Measurements from ENCODE around the gene THY1.

THY1 gene

DNA sequence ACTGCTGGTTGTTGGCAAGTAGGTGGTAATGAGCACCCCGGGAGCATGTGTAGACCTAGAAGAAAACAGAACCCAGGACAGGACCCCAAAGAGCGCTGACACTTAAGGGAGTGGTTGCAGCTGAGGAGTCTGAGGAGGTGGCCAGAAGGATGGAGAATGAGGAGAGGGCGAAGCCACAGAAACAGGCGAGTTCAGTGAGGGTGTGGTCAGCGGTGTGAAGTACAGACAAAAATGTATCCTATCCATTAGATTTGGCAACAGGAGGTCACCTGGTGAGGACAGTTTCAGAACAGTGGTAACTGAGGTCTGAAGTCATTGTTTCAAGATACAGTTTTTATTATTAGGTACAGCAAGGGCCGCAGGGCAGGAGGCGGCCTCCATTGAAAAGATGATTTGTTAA is 8.6 kb upstream of the THY1 start:
- H3K4me1 ChIP-seq (ENCODE audit: control insufficient read depth, insufficient read depth, low read length, poor library complexity, severe bottlenecking), result no peaks in the 10 kb centered on the region
- H3K9me3 ChIP-seq (ENCODE audit: control insufficient read depth, low read length), result no peaks in the 10 kb centered on the region
- H3K36me3 ChIP-seq (ENCODE audit: control insufficient read depth, insufficient read depth, low read length), result no peaks in the 10 kb centered on the region
- H3K27me3 ChIP-seq (replicated peaks; ENCODE audit: control insufficient read depth, insufficient read depth, low read length, poor library complexity, severe bottlenecking), result no peaks in the 10 kb centered on the region
- H3K4me3 ChIP-seq (ENCODE audit: insufficient read depth, low read depth, low read length, poor library complexity, severe bottlenecking), result no peak overlapping the region
- DNase-seq, result no peak
- no peak overlapping the region for H3K27ac ChIP-seq (ENCODE audit: insufficient read depth, low read length, poor library complexity, severe bottlenecking)

DNA sequence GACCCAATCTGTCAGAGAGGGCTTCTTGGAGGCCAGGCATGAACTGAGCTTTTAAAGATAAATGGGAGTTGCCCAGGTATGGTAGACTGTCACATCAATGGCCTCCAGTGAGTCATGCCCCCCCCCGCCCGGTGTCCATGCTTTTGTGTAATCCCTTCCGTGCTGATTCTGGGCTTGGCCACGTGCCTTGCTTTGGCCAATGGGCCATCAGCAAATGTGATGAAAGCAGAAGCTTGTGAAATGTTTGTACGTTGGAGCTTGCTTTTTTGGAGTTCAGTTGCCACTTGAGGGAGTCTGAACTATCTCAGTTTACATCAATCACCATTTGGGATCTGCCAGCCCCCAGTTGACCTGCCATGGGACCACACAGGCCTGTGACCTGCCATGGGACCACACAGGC is 4.3 kb upstream of the THY1 start:
- peaks cover 15% of the 10 kb centered on the region for H3K4me1 ChIP-seq (ENCODE audit: control insufficient read depth, insufficient read depth, low read length, poor library complexity, severe bottlenecking)
- no peaks in the 10 kb centered on the region for H3K36me3 ChIP-seq (ENCODE audit: control insufficient read depth, insufficient read depth, low read length)
- no peak for DNase-seq
- no peak overlapping the region for H3K4me3 ChIP-seq (ENCODE audit: insufficient read depth, low read depth, low read length, poor library complexity, severe bottlenecking)
- H3K9me3 ChIP-seq (ENCODE audit: control insufficient read depth, low read length), result no peaks in the 10 kb centered on the region
- H3K27ac ChIP-seq (ENCODE audit: insufficient read depth, low read length, poor library complexity, severe bottlenecking), result no peak overlapping the region
- H3K27me3 ChIP-seq (replicated peaks; ENCODE audit: control insufficient read depth, insufficient read depth, low read length, poor library complexity, severe bottlenecking), result no peaks in the 10 kb centered on the region

DNA sequence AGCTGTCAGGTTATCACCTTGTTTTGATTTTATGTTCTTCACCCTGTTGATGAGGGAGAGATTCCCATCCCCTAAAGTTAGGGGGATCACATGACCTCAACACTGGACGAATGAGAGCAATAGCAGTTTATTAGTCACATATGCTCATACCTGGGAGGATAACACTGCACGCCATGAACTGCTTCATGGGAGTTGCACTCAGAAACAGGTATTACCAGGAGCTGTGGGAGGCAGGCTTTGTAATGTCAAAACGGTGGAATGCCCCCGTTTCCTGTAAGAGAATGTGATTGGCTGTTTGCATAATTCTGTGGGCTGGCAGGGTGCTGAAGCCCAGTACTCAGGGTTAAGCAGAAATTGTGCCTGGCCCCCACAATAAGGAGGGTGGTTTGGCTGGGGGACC is 3.2 kb upstream of the THY1 start:
- H3K36me3 ChIP-seq (ENCODE audit: control insufficient read depth, insufficient read depth, low read length), result no peaks in the 10 kb centered on the region
- H3K27me3 ChIP-seq (replicated peaks; ENCODE audit: control insufficient read depth, insufficient read depth, low read length, poor library complexity, severe bottlenecking), result peaks cover 10% of the 10 kb centered on the region
- DNase-seq, result no peak
- no peak overlapping the region for H3K27ac ChIP-seq (ENCODE audit: insufficient read depth, low read length, poor library complexity, severe bottlenecking)
- no peaks in the 10 kb centered on the region for H3K9me3 ChIP-seq (ENCODE audit: control insufficient read depth, low read length)
- H3K4me1 ChIP-seq (ENCODE audit: control insufficient read depth, insufficient read depth, low read length, poor library complexity, severe bottlenecking), result peaks cover 21% of the 10 kb centered on the region
- H3K4me3 ChIP-seq (ENCODE audit: insufficient read depth, low read depth, low read length, poor library complexity, severe bottlenecking), result no peak overlapping the region

DNA sequence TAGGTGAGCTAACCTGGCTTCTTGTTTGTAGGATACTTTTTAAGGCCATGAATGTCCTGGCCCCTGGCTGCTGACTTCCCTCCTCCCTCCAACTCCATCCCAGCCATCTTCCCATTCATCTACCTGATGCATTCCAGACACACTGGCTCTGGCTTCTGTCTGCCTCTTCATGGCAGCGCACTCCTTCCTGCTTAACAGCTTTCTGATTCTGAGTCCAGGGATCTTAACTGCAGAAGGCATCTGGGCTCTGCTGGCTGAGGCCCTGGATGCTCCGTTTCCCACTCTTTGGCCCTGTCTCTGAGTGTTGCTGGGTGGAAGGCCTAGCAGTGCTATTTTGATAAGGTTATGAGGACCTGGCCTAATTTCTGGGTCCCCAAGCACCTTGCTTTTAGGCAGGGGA is 1.8 kb upstream of the THY1 start:
- Histone ChIP-seq H3K36me3 (ENCODE audit: control insufficient read depth, insufficient read depth, low read length) (no peaks in the 10 kb centered on the region), H3K4me1 (ENCODE audit: control insufficient read depth, insufficient read depth, low read length, poor library complexity, severe bottlenecking) (peaks cover 21% of the 10 kb centered on the region), H3K9me3 (ENCODE audit: control insufficient read depth, low read length) (no peaks in the 10 kb centered on the region), H3K4me3 (ENCODE audit: insufficient read depth, low read depth, low read length, poor library complexity, severe bottlenecking) (no peak overlapping the region), H3K27me3 (replicated peaks; ENCODE audit: control insufficient read depth, insufficient read depth, low read length, poor library complexity, severe bottlenecking) (peaks cover 10% of the 10 kb centered on the region), H3K27ac (ENCODE audit: insufficient read depth, low read length, poor library complexity, severe bottlenecking) (no peak overlapping the region)
- DNase-seq, result no peak

DNA sequence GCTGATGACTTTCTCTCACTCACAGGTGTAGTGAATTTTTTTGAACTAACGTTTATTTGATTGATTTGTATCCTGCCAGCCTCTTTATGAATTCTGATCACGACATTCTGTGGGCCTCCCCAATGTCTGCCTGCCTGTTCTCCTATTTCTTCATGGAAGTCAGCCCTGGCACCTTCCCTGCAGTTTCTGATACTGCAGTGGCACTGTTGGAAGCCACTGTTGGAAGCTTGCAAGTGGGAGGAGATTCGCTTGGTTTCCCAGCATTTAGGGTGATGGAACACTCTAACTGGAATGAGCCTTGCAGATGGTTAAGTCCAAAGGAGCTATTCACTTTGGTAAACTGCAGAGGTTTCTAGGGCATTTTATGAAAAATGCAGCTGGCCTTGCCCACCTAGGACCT is 1.3 kb upstream of the THY1 start:
- no peaks in the 10 kb centered on the region for H3K9me3 ChIP-seq (ENCODE audit: control insufficient read depth, low read length)
- peaks cover 10% of the 10 kb centered on the region for H3K27me3 ChIP-seq (replicated peaks; ENCODE audit: control insufficient read depth, insufficient read depth, low read length, poor library complexity, severe bottlenecking)
- no peak overlapping the region for H3K4me3 ChIP-seq (ENCODE audit: insufficient read depth, low read depth, low read length, poor library complexity, severe bottlenecking)
- H3K27ac ChIP-seq (ENCODE audit: insufficient read depth, low read length, poor library complexity, severe bottlenecking), result no peak overlapping the region
- no peak for DNase-seq
- no peaks in the 10 kb centered on the region for H3K36me3 ChIP-seq (ENCODE audit: control insufficient read depth, insufficient read depth, low read length)
- H3K4me1 ChIP-seq (ENCODE audit: control insufficient read depth, insufficient read depth, low read length, poor library complexity, severe bottlenecking), result peaks cover 21% of the 10 kb centered on the region

DNA sequence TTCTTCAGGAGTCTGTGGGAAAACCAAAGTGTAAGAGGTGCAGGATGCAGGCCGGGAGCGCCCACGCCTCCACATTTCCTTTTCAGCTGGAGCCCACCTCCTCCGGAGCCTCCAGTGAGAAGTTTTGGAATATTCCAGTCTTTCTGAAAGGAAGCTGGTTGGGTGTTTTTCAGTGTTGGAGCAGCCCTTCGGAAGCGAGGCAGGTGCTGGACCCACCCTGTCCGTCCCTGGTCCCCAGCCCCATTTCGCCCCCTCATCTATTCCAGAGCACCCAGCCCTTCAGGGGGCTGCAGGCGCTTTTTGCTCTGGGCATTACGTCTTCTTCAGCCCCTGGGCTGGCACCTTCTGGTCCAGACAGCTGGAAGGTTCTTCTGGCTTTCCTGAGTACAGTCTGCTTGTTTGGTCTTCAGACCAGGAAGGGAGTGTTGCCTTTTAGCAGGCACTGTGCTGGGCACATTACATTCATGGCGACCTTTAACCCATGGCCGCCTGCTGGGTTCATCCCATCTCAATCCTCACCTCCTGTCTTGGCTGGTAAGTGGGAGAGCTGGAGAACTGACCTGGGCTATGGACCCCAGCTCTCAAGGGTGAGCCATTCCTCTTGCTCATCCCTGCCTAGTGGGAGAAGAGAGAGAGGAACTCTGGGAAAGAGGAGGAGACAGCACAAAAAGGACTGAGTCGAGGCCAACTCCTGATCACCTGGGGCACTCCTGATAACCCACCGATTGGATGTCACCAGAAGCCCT is 710 bp upstream of the THY1 start:
- no peaks in the 10 kb centered on the region for H3K9me3 ChIP-seq (ENCODE audit: control insufficient read depth, low read length)
- no peak overlapping the region for H3K27ac ChIP-seq (ENCODE audit: insufficient read depth, low read length, poor library complexity, severe bottlenecking)
- DNase-seq, result no peak
- no peaks in the 10 kb centered on the region for H3K36me3 ChIP-seq (ENCODE audit: control insufficient read depth, insufficient read depth, low read length)
- H3K27me3 ChIP-seq (replicated peaks; ENCODE audit: control insufficient read depth, insufficient read depth, low read length, poor library complexity, severe bottlenecking), result peaks cover 10% of the 10 kb centered on the region
- H3K4me3 ChIP-seq (ENCODE audit: insufficient read depth, low read depth, low read length, poor library complexity, severe bottlenecking), result no peak overlapping the region
- H3K4me1 ChIP-seq (ENCODE audit: control insufficient read depth, insufficient read depth, low read length, poor library complexity, severe bottlenecking), result peaks cover 21% of the 10 kb centered on the region

DNA sequence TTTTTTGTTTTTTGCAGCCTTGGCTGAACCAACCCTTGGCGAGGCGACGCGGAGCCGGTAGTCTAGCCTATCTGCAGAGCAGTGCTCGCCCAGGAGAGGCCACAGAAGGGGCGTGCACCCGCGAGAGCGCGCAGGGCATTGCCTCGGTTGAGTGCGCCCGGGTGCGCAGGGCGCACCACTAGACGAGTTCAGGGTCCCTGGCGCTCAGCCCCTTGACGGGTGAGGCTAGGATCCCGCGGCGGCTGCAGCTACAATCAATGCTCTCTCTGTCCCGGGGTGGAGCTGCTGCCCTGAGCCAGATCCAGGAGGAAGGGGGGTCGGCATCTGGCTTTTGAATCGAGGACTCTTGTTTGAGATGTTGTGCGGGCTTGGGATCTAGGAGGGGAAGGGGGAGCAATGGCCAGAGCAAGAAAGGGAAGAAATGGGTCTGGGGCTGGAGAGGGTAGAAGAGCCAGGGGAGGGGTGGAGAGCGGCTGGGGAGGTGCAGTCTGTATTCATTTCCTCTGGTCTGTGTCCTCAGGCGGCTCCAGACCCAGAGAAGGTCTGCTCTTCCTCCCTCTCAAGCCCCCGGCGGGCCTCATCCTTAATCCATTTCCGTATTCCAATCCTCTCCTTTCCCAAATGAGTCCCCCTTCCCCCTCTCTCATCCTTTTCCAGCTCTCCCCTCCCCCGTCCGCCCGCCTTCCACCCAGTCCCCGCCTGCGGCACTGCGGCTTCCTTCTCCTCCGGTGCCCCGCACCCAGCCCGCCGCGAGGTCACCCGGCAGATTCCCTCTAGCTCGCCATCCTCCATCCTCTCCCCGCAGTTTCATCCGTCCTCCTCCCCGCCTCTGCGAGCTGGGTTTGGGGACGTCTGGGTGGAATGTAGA is 797 bp downstream of the THY1 start:
- Histone ChIP-seq H3K9me3 (ENCODE audit: control insufficient read depth, low read length) (no peaks in the 10 kb centered on the region), H3K27me3 (replicated peaks; ENCODE audit: control insufficient read depth, insufficient read depth, low read length, poor library complexity, severe bottlenecking) (peaks cover 10% of the 10 kb centered on the region), H3K4me3 (ENCODE audit: insufficient read depth, low read depth, low read length, poor library complexity, severe bottlenecking) (peak overlapping the region; percentile 46), H3K4me1 (ENCODE audit: control insufficient read depth, insufficient read depth, low read length, poor library complexity, severe bottlenecking) (peaks cover 21% of the 10 kb centered on the region), H3K27ac (ENCODE audit: insufficient read depth, low read length, poor library complexity, severe bottlenecking) (no peak overlapping the region), H3K36me3 (ENCODE audit: control insufficient read depth, insufficient read depth, low read length) (no peaks in the 10 kb centered on the region)
- DNase-seq, result no peak

DNA sequence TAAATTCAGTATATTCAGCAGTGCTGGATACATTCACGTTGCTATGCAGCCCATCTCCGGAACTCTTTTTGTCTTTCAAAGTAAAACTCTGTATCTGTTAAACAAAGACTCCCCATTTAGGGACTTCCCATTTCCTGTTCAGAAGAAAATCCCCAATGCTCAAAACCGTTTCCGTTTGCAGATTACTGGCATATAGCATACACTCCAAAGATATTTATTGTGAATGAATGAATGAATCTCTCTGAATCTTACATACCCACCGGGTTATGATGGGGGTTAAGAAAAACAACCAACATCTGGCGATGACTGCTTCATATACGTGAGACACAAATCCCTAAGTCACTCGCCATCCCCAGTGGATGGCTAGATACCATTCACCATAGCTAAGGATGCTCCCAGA is 1.6 kb downstream of the THY1 start:
- H3K36me3 ChIP-seq (ENCODE audit: control insufficient read depth, insufficient read depth, low read length), result no peaks in the 10 kb centered on the region
- no peak overlapping the region for H3K27ac ChIP-seq (ENCODE audit: insufficient read depth, low read length, poor library complexity, severe bottlenecking)
- no peak for DNase-seq
- H3K4me3 ChIP-seq (ENCODE audit: insufficient read depth, low read depth, low read length, poor library complexity, severe bottlenecking), result no peak overlapping the region
- H3K27me3 ChIP-seq (replicated peaks; ENCODE audit: control insufficient read depth, insufficient read depth, low read length, poor library complexity, severe bottlenecking), result peaks cover 10% of the 10 kb centered on the region
- H3K9me3 ChIP-seq (ENCODE audit: control insufficient read depth, low read length), result no peaks in the 10 kb centered on the region
- H3K4me1 ChIP-seq (ENCODE audit: control insufficient read depth, insufficient read depth, low read length, poor library complexity, severe bottlenecking), result peaks cover 20% of the 10 kb centered on the region

DNA sequence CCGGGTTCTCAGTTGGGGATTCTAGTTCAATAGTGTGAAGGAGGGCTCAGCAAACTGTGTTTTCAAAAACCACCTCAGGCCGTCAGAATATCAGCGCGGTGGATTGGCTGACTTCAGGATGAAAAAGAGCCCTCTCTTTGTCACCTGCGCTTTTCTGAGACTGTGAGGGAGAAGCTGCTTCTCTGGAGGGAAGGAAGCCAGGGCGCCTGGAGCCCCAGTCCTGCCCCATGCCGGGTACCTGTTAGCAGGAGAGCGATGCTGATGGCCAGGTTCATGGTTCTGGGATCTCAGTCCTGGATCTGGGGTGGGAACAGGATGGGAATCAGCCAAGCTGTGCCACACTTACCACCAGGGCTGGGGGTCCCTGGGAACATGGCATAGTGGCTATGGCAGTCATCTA is 2.3 kb downstream of the THY1 start:
- no peak for DNase-seq
- H3K4me3 ChIP-seq (ENCODE audit: insufficient read depth, low read depth, low read length, poor library complexity, severe bottlenecking), result no peak overlapping the region
- no peaks in the 10 kb centered on the region for H3K9me3 ChIP-seq (ENCODE audit: control insufficient read depth, low read length)
- H3K36me3 ChIP-seq (ENCODE audit: control insufficient read depth, insufficient read depth, low read length), result no peaks in the 10 kb centered on the region
- H3K27me3 ChIP-seq (replicated peaks; ENCODE audit: control insufficient read depth, insufficient read depth, low read length, poor library complexity, severe bottlenecking), result peaks cover 10% of the 10 kb centered on the region
- H3K4me1 ChIP-seq (ENCODE audit: control insufficient read depth, insufficient read depth, low read length, poor library complexity, severe bottlenecking), result peaks cover 16% of the 10 kb centered on the region
- no peak overlapping the region for H3K27ac ChIP-seq (ENCODE audit: insufficient read depth, low read length, poor library complexity, severe bottlenecking)

DNA sequence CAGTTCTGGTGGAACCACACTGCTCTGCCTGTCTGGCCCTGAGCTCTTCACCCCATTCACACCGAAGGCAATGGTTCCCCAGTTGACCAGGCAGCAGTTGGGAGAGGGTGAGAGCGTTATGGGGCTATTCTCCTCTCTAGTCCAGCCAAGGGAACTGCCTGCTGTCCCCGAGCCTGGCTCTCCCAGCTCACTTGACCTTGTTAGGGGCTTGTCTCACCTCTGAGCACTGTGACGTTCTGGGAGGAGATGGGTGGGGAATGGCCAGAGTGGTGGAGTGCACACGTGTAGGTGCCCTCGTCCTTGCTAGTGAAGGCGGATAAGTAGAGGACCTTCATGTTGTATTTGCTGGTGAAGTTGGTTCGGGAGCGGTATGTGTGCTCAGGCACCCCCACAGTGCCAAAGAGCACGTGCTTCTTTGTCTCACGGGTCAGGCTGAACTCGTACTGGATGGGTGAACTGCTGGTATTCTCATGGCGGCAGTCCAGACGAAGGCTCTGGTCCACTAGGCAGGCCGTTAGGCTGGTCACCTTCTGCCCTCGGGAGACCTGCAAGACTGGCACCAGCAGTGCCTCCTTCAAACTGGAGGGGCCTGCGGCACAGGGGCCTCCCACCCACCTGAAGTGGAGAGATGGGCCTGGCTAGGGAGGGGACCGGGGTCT is 3.0 kb downstream of the THY1 start:
- peaks cover 16% of the 10 kb centered on the region for H3K4me1 ChIP-seq (ENCODE audit: control insufficient read depth, insufficient read depth, low read length, poor library complexity, severe bottlenecking)
- no peaks in the 10 kb centered on the region for H3K36me3 ChIP-seq (ENCODE audit: control insufficient read depth, insufficient read depth, low read length)
- H3K27ac ChIP-seq (ENCODE audit: insufficient read depth, low read length, poor library complexity, severe bottlenecking), result no peak overlapping the region
- H3K4me3 ChIP-seq (ENCODE audit: insufficient read depth, low read depth, low read length, poor library complexity, severe bottlenecking), result no peak overlapping the region
- peaks cover 10% of the 10 kb centered on the region for H3K27me3 ChIP-seq (replicated peaks; ENCODE audit: control insufficient read depth, insufficient read depth, low read length, poor library complexity, severe bottlenecking)
- no peak for DNase-seq
- no peaks in the 10 kb centered on the region for H3K9me3 ChIP-seq (ENCODE audit: control insufficient read depth, low read length)

Measured in effector memory CD4-positive, alpha-beta T cell (primary cell).